Measurements from ENCODE around the gene REEP6.

REEP6 gene

DNA sequence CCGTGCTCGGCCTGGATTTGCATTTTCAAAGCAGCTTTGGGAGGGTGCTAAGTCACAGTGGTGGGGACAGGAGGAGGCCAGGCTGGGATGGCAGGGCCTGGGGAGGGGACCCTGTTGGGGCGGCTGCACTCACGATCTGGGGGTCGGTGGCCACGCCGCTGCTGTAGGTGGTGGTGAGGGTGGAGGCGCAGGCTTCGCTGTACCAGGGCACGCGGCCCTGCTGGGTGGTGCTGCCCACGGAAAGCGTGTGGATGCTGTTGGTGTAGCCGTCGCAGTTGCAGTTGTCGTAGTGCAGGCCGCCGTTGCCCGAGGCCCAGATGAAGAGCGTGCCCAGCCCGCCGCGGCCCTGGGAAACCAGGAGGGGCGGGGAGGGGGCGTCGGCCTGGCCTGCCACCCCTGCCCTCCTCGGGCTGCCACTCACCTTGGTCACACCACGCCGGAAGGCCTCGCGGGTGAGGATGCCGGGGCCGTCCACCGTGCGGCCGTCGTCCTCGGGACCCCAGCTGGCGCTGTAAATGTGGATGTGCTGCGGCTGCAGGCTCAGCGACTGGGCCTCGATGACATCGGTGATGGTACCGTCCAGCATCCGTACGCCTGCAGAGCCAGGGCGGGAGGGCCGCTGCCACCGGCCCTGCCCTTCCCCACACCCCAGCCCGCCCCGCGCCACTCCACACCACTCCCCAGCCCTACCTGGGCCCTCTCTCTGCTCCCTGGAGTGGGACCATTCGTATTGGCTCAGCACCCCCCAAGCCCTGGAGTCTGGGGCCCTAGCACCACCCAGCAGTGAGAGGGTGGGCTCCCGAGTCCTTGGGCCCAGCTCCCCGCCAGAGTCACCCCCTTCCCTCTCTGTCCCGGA lies 4.0 kb upstream of the REEP6 start:
- TF ChIP-seq GATA2 (IDR thresholded peaks at IDR 0.05; ENCODE audit: low read depth, low read length) = no peak

DNA sequence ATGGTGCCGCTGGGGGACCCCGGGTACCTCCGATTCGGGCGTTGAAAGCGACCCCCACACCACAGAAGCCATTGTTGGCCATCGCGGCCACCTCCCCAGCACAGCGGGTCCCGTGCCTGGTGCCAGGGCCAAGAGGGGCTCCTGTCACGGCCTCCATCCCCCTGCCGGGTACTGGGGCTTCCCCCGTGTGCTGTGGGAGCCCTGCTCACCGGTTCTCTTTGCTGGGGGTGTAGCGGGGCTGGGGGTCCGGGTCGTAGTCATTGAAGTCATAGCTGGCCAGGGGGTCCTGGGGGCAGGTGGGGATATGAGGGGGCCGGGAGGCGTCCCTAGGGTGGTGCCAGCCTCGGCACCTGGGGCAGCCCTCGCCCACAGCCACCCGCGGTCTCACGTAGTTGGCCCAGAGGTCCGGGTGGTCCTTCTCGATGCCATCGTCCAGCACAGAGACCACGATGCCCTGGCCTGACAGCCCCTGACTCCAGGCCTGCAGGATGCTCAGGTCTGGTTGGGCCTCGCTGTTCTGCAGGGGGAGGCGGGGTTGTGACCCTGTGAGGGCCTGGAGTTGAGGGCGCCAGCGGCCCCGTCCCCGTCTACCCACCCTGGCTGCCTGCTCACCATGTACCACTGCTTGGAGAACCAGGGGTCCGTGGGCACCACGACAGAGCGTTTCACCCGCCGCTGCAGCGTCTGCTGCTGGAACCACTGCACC lies 3.3 kb upstream of the REEP6 start:
- TF ChIP-seq GATA3 (IDR thresholded peaks at IDR 0.05; ENCODE audit: low read depth, low read length) = no peak
- no peak for TF ChIP-seq GATA2 (IDR thresholded peaks at IDR 0.05; ENCODE audit: low read depth, low read length)

DNA sequence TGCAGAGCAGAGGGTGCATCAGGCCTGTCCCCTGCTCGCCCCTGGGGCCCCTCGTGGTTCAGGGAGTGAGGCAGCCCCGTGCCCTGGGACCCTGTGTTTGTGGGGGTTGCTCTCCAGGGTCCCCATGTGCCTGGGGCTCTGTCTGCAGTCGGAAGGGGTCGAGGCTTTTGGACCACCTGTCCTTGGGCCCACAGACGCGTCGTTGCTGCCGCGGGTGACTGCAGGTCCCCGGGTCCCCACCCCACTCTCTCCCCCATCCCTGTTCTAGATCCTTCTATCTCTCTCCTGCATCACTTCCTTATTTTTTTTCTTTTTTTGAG lies 2.7 kb upstream of the REEP6 start:
- TF ChIP-seq GATA3 (IDR thresholded peaks at IDR 0.05; ENCODE audit: low read depth, low read length) (no peak), GATA2 (IDR thresholded peaks at IDR 0.05; ENCODE audit: low read depth, low read length) (no peak)

DNA sequence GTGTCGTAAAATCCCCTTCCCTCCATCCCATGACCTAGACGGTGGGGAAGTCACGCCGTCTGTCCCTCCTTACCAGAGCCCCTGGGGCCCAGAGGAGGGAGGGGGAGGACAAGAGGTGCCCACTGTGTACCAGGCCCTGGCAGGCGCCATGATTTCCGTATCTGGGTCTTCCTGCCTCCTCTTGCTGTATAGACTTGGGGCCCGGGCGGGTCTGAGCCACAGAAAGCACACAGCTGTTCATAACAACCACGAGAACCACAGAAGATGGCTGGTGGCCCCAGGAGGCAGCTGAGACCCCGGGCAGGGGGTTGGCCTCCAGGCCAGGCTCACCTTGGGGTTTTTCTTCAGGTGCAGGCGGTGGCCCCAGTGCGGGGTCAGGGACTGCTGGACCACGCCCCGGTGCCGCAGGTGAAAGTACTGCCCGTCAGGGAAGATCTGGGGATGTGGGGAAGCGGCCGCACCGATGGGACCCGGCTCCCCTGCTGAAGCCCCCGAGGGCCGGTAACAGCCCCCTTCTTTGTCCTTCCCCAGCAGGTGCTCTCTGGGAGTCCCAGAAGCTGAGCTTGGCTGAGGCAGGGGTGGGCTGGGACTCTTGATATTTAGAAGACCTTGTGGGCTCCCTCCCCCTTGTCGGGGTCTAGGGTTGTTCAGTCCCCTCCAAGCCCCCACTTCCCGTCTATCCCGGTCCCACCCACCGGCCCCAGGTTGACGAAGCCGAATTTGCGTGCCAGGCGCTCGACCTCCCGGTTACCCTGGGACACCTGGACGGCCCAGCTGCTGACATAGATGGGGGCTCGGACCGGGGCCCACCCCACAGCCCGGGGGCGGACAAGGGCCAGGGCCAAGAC lies 1.3 kb upstream of the REEP6 start:
- TF ChIP-seq GATA3 (IDR thresholded peaks at IDR 0.05; ENCODE audit: low read depth, low read length) (no peak), GATA2 (IDR thresholded peaks at IDR 0.05; ENCODE audit: low read depth, low read length) (no peak)

DNA sequence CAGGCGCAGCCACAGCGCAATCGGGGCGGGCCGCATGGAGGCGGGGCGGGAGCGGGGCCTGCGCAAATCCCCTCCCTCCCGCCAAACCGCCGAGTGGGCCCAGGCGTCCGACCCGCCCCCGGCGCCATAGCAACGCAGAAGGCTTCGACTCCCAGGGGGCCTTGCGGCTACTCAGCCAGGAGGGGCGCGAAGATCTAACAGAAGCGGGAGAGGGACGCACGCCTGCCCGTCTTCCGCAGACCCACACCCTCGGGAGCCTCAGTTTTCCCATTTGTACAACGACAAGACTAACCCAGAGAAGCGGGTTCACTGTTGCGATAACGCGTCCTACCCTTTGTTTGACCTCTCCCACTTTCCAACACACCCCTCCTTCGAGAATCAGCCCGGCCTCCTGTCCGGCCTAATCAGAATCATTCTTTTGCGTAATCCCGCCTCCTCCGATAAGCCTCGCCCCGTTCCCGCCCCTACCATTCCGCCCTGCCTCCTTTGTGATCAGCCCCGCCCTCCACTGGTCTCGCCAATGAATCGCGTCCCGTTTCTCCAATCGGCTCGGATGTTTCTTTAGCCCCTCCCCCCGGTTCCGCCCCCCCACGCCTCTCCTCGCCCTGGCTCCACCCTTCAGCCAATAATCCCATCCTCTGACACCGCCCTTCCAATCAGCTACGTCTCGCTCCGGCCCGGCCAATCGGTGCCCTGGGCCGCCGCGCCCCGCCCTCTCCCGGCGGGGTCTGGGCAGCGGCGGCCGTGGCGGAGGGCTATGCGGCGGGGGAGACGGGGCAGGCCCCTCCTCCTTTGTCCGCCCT lies 469 bp upstream of the REEP6 start, which contains the start of gene PCSK4:
Gene PCSK4, minus strand, starts transcription at position 40 of the 803 bp plus-strand sequence. Its CDS starts 4 bp downstream, at position 36.
- TF ChIP-seq GATA2 (IDR thresholded peaks at IDR 0.05; ENCODE audit: low read depth, low read length) (peak; percentile 21; the same call in 1 of the 2 replicates), GATA3 (IDR thresholded peaks at IDR 0.05; ENCODE audit: low read depth, low read length) (no peak)

DNA sequence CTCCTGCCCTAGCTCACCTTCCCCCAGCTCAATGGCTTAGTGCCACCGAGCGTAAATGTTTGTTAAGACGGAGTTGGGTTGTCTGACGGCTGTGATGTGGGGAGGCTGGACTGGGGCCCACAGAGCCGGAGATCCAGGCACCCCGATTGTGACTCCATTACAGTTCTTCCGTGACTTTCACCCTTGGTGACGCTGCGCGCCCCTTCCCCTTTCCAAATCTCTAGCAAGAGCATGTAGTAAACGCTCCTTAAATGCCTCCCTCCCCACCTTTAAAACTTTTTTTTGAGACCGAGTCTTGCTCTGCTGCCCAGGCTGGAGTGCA lies 829 bp downstream of the REEP6 start:
- no peak for TF ChIP-seq GATA2 (IDR thresholded peaks at IDR 0.05; ENCODE audit: low read depth, low read length)
- TF ChIP-seq GATA3 (IDR thresholded peaks at IDR 0.05; ENCODE audit: low read depth, low read length) = no peak

DNA sequence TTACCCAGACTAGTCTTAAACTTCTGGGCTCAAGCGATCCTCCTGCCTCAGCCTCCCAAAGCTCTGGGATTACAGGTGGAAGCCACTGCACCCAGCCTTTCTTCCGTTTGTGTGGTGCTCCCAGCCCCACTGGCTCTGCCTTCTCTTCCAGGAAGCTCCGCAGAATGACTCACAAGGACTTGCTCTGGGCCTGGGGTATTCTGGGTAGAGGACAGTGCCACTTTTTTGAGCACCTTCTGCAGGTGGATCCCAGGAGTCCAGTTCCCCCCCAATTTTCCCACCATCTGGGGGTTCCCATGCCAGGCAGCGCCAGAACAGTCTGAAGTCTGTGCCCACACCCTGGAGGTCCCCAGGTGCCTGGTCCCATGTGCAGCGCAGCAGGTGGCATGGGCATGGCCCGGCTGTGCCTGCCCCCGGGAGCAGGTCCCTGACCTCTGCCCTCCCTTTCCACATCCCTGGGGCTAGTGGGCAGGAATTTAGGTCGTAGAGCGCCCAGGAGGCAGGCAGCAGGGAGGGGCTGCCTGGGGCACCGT lies 1.6 kb downstream of the REEP6 start:
- TF ChIP-seq GATA3 (IDR thresholded peaks at IDR 0.05; ENCODE audit: low read depth, low read length) (no peak), GATA2 (IDR thresholded peaks at IDR 0.05; ENCODE audit: low read depth, low read length) (no peak)

DNA sequence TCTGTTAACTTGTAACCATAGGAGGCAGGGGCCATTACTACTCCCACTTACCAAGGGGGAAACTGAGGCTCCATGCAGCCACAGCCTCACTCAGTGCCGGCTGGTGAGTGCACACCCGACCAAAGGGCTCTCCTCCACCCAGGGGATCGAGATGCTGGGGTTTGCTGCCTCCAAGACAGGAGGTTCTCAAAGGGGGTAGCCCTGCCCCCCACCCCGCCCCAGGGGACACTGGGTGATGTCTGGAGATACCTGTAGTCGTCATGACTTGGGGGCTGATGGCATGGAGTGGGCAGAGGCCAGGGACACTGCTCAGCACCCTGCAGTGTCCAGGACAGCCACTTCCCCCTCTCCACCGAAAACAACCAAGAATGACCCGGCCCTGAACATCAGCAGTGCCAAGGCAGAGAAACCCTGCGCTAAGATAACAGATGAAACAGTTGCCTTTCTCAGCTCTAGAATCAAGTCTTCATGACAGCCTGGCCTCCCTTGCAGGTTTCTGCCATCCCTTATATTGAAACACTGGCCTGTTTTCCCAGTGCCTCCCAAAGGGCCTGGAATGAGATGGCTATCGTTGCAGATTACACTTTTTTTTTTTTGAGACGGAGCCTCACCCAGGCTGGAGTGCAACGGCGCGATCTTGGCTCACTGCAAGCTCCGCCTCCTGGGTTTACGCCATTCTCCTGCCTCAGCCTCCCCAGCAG lies 3.3 kb downstream of the REEP6 start:
- no peak for TF ChIP-seq GATA2 (IDR thresholded peaks at IDR 0.05; ENCODE audit: low read depth, low read length)
- TF ChIP-seq GATA3 (IDR thresholded peaks at IDR 0.05; ENCODE audit: low read depth, low read length) = no peak

DNA sequence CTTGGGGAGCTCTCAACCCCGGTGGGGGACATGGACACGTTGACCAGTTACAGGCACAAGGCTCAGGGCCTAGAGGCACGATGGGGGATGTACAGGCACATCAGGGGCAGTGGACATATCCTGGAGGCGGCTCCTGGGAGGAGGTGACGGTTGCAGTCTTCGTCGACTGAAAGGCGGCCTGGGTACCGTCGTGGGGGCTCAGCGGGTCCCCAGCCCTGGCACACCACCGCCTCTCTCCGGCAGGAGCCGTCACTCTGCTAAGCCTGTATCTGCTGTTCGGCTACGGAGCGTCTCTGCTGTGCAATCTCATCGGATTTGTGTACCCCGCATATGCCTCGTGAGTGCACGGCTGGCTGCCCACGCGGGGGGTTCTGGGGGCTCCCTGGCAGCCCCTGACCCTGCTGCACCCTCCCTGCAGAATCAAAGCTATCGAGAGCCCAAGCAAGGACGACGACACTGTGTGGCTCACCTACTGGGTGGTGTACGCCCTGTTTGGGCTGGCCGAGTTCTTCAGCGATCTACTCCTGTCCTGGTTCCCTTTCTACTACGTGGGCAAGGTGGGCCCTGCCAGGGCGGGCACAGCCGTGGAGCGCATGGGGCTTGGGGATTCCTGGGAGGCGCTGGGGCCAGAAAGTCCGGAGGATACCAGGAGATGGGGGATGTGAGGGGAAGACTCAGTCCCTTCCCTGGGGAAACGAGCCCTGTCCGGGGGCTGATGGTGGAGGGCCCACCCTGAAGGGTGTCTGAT lies 4.2 kb downstream of the REEP6 start:
- TF ChIP-seq GATA3 (IDR thresholded peaks at IDR 0.05; ENCODE audit: low read depth, low read length) (no peak), GATA2 (IDR thresholded peaks at IDR 0.05; ENCODE audit: low read depth, low read length) (no peak)

DNA sequence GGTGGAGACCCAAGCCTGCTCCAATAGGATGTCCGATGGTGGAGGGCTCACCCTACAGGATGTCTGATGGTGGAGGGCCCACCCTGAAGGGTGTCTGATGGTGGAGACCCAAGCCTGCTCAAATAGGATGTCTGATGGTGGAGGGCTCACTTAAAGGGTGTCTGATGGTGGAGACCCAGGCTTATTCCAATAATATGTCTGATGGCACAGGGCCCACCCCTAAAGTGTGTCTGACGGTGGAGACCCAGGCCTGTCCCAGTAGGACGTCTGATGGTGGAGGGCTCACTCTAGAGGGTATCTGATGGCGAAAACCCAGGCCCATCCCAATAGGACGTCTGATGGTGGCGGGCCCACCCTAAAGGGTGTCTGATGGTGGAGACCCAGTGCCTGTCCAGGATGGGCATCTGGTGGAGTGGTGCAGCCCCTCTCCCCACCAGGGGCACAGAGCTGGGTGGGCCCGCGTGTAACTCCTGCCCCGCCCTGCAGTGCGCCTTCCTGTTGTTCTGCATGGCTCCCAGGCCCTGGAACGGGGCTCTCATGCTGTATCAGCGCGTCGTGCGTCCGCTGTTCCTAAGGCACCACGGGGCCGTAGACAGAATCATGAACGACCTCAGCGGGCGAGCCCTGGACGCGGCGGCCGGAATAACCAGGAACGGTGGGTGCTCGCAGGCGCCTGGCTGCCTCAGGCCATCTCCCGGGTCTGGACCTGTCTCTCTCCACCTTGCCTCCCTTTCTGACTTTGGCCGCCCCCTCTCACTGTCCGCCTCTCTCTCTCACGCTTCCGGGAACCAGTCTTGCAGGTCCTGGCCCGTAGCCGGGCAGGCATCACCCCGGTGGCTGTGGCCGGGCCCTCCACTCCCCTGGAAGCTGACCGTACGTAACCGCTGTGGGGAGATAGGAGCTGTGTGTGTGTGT lies 5.1 kb downstream of the REEP6 start:
- no peak for TF ChIP-seq GATA3 (IDR thresholded peaks at IDR 0.05; ENCODE audit: low read depth, low read length)
- TF ChIP-seq GATA2 (IDR thresholded peaks at IDR 0.05; ENCODE audit: low read depth, low read length) = no peak

Data from SH-SY5Y (cell line).